Activated CD4-positive, alpha-beta T cell treated with anti-CD3 and anti-CD28 coated beads for 4 hours (primary cell): Measurements from ENCODE around the gene KDM4F.

ENCODE experiments used
- DNase-seq, 2 donors: peaks; one replicate each; pipeline ENCODE4 v3.0.0-alpha.2; 2020

The KDM4F gene

GRCh38 chr11:95066716-95067038 is 17.5 kb downstream of the KDM4F start, which contains the start of gene SRSF8:
TSS of gene SRSF8 (plus strand) at chr11:95066919. CDS start at chr11:95067227, 308 bp downstream.
- no peak for DNase-seq

DNA sequence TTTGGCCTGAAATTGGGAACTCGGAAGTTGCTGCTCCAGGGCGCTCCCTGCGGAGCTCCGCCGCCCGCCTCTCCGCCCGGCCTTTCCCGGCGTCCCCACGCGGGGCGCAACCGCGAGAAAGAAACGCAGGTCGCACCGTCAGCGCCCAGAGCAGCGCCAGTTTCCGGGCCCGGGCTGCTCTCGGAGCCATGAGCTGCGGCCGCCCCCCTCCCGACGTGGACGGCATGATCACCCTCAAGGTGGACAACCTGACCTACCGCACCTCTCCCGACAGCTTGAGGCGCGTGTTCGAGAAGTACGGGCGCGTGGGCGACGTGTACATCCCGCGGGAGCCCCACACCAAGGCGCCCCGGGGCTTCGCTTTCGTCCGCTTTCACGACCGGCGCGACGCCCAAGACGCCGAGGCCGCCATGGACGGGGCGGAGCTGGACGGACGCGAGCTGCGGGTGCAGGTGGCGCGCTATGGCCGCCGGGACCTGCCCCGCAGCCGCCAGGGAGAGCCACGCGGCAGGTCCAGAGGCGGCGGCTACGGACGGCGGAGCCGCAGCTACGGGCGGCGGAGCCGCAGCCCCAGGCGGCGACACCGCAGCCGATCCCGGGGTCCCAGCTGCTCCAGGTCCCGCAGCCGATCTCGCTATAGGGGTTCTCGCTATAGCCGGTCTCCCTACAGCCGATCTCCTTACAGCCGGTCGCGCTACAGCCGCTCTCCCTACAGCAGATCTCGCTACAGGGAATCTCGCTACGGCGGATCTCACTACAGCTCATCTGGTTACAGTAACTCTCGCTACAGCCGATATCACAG is 18.0 kb downstream of the KDM4F start:
- DNase-seq, result peak; percentile 67 to 71

- no peak for DNase-seq
Observed at GRCh38 chr11:95067841-95068219, 18.6 kb downstream of the KDM4F start.

DNA sequence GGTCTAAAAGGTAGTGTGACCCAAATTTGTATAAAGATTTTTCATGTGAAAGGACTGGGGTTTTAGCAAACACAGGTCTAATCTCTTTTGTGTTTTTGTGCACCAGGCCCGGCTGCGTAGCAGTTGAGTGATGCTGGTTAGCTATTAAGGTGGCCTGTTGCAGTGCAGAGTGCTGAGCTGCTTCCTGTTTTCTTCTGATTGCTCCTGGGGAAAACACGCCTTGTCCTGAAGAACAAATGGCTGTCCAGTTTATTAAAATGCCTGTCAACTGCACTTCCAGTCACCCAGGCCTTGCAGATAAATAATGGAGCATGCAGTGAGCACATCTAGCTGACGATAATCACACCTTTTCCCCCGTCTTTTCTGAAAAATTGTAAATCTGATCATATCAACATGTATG is 19.3 kb downstream of the KDM4F start:
- peak; percentile 42 to 53 for DNase-seq

GRCh38 chr11:95070471-95070870 is 21.2 kb downstream of the KDM4F start:
- no peak for DNase-seq

GRCh38 chr11:95072948-95073347 is 23.7 kb downstream of the KDM4F start:
- no peak for DNase-seq

GRCh38 chr11:95074792-95075563 is 25.8 kb downstream of the KDM4F start:
- DNase-seq, result no peak

- DNase-seq, result no peak
Observed at GRCh38 chr11:95076416-95076815, 27.2 kb downstream of the KDM4F start.

DNA sequence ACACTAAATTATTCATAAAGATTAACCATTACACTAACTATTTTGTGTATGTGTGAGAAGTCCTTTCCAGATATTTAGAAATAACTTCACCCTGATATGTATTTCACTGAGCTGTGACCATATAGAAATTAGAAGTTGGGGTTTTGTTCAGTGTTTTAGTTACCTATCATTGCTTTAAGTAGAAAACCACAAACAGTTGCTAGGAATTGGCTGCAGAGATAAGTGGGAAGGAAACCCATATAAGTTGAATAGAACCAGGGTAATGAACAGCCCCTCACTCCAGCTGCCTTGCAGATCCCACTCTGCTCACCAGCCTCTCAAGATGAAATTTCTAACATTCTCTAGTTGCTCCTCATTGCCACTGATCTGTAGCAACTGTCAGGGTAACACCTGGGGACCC is 27.8 kb downstream of the KDM4F start:
- no peak for DNase-seq

GRCh38 chr11:95078526-95078925 is 29.3 kb downstream of the KDM4F start:
- DNase-seq, result no peak

GRCh38 chr11:95081010-95081409 is 31.8 kb downstream of the KDM4F start:
- no peak for DNase-seq

GRCh38 chr11:95081412-95081811 is 32.2 kb downstream of the KDM4F start:
- DNase-seq, result no peak

- no peak for DNase-seq
Observed at GRCh38 chr11:95082576-95083001, 33.4 kb downstream of the KDM4F start.

- peak; percentile 23 to 59 for DNase-seq
Observed at GRCh38 chr11:95084509-95084908, 35.3 kb downstream of the KDM4F start.

- DNase-seq, result no peak
Observed at GRCh38 chr11:95085117-95085816, 36.0 kb downstream of the KDM4F start.

GRCh38 chr11:95086151-95086550 is 36.9 kb downstream of the KDM4F start:
- DNase-seq, result no peak

DNA sequence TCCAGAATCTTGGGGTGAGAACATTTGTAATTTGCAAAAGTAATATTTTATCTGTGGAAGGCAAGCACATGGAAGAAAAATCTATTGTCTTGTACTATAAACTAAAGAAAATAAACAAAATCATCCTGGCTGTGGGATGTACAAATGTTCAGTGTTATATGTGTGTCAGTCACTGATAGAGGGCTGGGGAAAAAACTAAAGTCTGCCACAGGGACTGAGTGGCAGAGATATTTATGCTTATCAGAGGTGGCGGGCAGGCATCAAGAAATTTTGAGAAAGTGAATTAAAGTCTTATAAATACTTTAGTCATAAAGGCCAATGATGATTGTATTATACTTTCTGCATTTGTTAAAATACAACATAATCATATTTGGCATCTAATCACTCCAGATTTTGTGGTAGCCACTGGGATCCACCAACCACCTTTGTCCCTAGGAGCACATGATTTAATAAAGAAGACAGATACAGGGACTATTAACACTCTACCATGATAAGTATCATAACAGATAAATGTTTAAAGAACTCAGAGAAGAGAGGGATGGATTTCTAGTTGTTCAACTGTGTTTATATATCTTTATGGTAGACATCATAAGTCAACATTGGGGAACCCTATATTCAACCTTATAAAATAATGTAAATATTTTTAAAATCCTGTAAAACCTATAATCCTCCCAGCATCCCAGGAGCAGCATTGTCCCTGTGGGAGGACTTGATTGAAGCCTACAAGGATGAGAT is 37.8 kb downstream of the KDM4F start:
- no peak for DNase-seq

DNA sequence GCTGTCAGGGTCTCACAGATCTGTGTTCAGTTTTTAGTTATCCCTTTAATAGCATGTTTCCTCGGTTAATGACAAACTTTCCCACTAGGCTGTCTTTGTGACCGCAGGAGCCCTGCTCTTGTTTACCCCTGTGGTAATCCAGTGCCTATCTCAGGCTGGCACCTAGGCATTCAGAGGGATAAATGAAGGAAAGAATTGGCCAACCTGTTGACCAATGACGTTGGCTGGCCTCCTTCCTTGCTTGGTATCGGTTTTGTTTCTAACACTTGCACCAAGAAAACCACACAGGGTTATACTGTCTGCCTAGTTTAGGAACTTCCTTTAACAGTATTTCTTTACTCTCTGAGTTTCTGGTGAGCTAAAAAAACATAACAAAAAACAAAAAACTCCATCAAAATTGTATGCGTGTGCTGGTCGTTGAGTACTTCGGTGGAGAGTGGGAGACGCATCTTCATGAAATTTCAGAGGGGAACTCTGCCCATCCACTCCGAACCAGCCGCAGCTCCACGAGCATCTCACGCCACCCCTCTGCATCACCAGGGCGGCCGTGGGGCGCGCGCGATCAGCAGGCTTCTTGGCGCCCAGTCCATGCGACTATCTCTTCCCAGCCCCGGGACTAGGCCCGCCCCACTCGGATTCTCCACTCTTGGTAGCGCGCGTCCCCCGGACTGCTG is 39.9 kb downstream of the KDM4F start:
- peak in 1 of 2 donors; percentile 29 for DNase-seq

DNA sequence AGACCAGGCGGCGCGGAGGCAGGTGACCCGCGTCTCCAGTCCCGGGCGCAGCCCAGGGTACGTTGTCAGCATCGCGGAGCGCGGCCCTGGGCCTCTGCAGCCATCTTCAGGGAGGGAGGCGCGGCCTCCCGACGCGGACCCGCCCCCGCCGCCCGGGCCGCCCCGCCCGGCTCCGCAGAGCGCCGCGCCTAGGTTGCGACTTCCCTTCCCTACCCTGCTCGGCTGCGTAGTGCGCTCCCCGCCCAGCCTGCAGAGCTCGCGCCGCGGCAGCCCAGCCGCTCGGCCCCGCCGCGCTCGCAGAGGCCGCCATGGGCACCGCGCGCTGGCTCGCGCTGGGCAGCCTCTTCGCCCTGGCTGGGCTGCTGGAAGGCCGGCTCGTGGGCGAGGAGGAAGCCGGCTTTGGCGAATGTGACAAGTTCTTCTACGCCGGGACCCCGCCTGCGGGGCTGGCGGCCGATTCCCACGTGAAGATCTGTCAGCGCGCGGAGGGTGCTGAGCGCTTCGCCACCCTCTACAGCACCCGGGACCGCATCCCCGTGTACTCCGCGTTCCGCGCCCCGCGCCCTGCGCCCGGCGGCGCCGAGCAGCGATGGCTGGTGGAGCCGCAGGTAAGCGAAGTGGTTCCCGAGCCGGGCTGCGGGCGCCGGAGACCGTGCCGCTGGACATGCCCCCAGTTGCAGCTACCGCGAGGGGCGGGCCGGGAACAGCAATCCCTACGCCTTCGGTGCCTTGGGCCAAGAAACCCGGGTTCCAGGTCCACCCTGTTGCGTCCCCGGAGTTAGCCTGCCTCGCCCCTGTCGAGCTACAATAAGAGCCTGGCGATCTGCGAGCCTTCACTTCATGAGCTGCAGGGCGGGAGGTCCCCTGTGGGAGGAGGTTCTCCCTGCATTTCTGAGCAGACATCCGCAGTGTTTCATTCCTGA is 40.7 kb downstream of the KDM4F start, which contains the start of gene ENDOD1:
Gene ENDOD1, plus strand, starts transcription at position 227 of the 923 bp plus-strand sequence. Its CDS starts 82 bp downstream, at position 309.
- peak; percentile 80 for DNase-seq

GRCh38 chr11:95091663-95092180 is 42.5 kb downstream of the KDM4F start:
- no peak for DNase-seq
